ENCODE data around the gene MRPL51.
"Not testable (repeated sequence)": the region's sequence is repeated elsewhere in the genome, so short reads cannot be mapped to it uniquely, and the experiment has no call there.

GRCh38 chr12:6537580-6538419 lies 44.7 kb upstream of the MRPL51 start:
- TF ChIP-seq, protein P1, sequence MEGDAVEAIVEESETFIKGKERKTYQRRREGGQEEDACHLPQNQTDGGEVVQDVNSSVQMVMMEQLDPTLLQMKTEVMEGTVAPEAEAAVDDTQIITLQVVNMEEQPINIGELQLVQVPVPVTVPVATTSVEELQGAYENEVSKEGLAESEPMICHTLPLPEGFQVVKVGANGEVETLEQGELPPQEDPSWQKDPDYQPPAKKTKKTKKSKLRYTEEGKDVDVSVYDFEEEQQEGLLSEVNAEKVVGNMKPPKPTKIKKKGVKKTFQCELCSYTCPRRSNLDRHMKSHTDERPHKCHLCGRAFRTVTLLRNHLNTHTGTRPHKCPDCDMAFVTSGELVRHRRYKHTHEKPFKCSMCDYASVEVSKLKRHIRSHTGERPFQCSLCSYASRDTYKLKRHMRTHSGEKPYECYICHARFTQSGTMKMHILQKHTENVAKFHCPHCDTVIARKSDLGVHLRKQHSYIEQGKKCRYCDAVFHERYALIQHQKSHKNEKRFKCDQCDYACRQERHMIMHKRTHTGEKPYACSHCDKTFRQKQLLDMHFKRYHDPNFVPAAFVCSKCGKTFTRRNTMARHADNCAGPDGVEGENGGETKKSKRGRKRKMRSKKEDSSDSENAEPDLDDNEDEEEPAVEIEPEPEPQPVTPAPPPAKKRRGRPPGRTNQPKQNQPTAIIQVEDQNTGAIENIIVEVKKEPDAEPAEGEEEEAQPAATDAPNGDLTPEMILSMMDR (IDR thresholded peaks at IDR 0.05) = peak; percentile 77 to 87 (median 86)
- not testable (repeated sequence) for TF ChIP-seq POLR2A (IDR thresholded peaks at IDR 0.05)
